Erythroblast (primary cell): ENCODE data around the gene PLEKHJ1.

Source experiments
- DNase-seq, 2 experiments: peaks; one replicate each; lab custom pipeline; 2025; lab: John Stamatoyannopoulos, UW
- GATA1 ChIP-seq: IDR thresholded peaks from 2 replicates; pipeline ENCODE4 v1.6.1; 2011; ENCODE audit warnings: low read depth, mild to moderate bottlenecking, control low read depth, low read length, moderate library complexity
- POLR2A ChIP-seq: IDR thresholded peaks from 2 replicates; pipeline ENCODE4 v1.6.1; 2011; ENCODE audit warnings: mild to moderate bottlenecking, low read length

The PLEKHJ1 gene

DNA sequence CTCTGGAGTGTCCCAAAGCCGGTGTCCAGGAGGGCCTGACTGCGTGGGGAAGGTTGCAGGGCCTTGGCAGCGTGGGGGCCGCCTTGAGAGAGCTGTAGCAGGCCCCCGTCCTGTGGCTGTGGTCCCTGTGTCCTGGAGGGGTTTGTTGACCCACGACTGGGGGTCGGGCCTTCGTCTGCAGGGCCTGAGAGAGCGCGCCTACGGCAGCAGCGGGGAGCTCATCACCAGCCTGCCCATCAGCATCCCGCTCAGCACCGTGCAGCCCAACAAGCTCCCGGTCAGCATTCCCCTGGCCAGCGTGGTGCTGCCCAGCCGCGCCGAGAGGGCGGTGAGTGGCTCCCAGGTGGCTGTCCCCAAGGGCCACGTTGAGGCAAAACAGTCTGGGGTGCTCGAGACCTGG, 18.5 kb downstream of the PLEKHJ1 start:
- no peak for DNase-seq
- TF ChIP-seq POLR2A, result no peak
- TF ChIP-seq GATA1, result no peak

DNA sequence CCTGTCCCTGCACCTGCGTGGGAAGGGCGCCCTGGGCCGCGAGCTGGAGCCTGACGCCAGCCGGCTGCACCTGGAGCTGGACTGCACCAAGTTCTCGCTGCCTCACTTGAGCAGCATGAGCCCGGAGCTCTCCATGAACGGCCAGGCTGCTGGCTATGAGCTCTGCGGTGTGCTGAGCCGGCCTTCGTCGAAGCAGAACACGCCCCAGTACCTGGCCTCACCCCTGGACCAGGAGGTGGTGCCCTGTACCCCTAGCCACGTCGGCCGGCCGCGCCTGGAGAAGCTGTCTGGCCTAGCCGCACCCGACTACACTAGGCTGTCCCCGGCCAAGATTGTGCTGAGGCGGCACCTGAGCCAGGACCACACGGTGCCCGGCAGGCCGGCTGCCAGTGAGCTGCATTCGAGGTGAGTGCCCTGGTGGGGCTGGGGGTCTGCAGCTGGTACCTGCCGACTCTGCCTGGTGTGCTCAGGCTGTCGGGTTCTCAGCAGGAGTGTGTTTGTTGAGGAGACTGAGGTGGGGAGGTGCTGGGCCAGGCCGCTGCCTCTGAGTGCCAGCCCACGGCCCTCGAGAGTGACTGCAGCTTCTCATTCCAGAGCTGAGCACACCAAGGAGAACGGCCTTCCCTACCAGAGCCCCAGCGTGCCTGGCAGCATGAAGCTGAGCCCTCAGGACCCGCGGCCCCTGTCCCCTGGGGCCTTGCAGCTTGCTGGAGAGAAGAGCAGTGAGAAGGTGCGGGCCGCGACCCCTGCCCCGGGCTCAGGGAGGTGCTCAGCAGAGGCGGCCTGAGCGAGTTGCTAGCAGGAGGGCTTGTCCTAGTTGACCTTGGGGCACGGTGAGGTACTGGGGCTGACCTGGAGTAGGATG, 19.5 kb downstream of the PLEKHJ1 start:
- DNase-seq, result no peak
- TF ChIP-seq POLR2A, result no peak
- TF ChIP-seq GATA1, result no peak

DNA sequence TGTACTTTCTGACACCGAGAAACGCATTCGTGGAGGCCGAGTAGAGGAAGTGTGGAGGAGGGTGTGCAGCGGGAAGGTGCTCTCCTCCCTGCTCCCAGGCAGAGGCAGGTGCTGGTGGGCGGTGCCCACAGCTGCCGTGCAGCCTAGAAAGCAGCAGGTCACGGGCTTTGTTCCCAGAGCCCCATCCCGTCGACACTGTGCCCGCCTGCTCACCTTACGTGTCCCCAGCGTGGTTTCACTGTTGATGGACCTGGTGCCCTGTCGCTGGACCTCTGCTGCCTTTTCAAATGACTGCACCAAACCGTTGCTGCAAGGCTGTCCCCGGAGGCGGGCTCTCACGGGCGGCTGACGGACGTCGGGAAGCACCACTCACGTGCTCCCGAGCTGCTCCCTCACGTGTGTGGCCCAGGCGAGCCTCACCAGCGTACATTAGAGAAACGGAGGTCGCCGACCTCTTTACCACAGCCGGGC, 20.8 kb downstream of the PLEKHJ1 start:
- no peak for DNase-seq
- TF ChIP-seq POLR2A, result no peak
- TF ChIP-seq GATA1, result no peak

DNA sequence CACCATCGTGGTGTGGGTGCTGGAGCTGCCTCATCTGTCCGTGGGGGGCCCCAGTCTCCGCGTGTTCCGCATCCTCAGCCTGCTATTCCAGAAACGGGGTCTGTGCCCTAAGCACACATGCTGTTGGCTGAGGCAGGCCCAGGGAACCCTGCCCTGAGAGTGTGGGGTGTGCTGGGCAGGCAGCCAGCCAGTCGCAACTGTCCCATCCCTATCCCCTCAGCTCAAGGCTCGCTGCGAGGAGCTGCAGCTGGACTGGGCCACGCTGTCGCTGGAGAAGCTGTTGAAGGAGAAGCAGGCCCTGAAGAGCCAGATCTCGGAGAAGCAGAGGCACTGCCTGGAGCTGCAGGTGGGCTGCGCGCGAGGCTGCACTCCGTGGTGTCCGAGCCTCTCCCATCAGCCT, 21.9 kb downstream of the PLEKHJ1 start:
- no peak for DNase-seq
- TF ChIP-seq POLR2A, result no peak
- no peak for TF ChIP-seq GATA1

DNA sequence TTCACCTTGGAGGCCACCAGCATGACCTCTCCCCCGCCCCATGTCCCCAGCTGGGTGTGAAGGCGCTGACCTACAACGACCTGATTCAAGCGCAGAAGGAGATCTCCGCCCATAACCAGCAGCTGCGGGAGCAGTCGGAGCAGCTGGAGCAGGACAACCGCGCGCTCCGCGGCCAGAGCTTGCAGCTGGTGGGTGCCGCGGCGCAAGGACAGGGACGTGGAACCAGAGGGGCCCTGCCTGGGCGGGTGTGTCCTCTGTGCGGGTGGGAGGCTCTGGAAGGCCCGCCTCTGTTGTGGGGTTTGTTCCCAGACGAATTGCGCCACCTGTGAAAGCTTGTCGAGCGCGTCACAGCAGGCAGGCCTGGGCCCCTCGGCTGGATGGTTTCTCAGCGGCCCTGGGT, 22.3 kb downstream of the PLEKHJ1 start:
- DNase-seq, result no peak
- TF ChIP-seq POLR2A (no peak), GATA1 (no peak)

DNA sequence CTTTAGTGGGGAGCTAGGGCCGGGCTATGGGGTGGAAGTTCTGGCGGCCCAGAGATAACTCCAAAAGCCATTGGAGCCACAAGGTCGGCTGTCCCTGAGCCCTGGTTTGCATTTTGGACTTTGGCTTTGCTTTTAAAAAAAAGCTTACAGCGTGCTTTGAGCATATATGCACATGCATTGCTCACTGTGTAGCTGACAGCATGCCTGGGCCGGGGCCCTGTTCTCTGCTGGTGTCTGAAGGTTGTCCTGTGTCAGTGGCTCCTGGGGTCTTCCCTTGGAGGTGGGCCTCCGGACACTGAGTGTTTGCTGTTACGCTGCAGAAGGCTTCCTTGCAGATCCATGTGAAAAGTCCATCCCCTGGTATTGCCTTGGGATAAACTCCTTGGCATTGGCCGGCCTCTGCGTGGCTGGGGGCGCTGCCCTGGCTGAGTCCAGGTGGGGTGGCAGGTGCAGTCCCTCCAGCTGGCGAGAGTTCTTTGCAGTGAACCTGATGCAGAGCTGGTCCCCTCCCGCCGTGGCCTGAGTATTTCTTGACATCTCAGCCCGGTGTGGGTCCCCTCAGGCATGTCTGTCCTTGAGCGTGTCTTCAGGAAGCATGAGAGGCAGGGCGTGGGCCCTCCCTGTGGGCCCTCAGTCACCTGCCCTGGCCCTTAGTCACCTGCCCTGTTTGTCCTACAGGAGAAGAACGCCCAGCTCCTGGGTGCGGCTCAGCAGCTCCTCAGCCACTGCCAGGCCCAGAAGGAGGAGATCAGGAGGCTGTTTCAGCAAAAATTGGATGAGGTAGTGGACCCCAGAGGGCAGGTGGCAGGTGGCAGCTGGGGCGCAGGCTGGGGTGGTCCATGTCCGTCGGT, 23.0 kb downstream of the PLEKHJ1 start:
- no peak for TF ChIP-seq GATA1
- no peak for TF ChIP-seq POLR2A
- DNase-seq, result no peak

DNA sequence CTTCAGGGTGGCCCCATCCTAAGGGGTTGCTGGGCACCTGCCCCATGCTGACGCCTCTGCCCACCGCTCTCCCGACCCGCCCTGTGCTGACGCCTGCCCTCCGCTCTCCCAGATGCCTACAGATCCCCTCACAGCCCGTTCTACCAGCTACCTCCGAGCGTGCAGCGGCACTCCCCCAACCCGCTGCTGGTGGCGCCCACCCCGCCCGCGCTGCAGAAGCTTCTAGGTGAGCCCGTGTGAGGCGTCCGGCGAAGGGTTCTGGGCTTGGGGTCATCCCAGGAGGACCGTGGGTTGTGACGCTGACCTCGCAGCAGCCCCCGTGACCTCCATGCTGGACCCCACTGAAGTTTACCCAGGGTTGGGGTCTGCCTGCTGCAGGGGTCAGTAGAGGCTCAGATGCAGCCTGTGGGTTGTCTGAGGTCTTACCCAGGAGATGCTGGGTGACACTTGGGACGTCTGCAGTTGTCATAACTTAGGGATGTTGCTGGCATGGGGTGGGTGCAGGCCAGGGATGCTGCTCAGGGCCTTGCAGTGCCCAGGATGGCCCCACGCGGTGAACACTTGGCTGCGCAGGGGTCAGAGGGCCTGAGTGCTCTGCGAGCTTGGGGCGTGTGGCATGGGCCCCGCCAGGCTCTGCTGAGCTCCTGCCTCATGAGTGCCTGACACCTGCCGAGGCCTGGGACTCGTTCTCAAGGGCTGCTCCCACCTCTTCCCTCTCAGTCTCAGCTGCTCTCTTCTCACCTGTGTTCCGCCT, 25.0 kb downstream of the PLEKHJ1 start:
- no peak for DNase-seq
- TF ChIP-seq GATA1 (no peak), POLR2A (no peak)

DNA sequence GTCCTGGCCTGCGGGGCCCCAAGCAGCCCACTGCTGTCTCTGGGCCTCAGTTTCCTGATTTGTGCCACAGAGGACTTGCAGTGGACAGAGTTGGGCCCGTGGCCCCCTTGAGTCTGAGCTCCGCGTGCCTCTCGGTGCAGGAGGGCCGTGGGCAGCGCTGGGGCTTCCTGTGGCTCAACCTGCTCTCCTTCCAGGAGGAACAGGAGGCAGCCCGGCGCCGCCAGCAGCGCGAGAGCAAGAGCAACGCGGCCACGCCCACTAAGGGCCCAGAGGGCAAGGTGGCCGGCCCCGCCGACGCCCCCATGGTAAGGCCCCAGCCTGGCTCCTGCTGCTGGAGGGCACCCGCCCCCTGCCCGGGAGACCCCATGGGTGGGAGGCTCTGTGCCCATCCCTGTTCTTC, 25.9 kb downstream of the PLEKHJ1 start:
- no peak for DNase-seq
- no peak for TF ChIP-seq POLR2A
- TF ChIP-seq GATA1, result no peak

DNA sequence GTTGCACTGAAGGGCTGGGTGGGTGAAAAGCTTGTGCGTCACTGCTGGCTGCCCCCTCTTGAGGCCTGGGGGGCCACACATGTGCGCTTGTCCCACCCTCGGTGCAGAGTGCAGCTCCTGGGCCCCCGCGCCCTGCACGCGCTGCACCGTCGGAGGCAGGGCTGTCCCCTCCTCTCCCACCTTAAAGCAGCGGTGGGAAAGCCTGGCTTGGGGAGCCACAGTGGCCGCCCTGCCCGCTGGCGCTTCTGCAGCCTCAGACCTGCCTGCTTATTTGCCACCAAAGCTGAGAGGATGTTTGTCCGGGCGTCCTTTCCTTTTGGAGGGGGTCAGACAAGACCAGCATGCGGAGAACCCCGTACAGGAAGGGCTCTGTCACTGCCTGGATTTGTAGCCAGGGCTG, 26.7 kb downstream of the PLEKHJ1 start:
- no peak for DNase-seq
- TF ChIP-seq POLR2A, result no peak
- TF ChIP-seq GATA1, result no peak

DNA sequence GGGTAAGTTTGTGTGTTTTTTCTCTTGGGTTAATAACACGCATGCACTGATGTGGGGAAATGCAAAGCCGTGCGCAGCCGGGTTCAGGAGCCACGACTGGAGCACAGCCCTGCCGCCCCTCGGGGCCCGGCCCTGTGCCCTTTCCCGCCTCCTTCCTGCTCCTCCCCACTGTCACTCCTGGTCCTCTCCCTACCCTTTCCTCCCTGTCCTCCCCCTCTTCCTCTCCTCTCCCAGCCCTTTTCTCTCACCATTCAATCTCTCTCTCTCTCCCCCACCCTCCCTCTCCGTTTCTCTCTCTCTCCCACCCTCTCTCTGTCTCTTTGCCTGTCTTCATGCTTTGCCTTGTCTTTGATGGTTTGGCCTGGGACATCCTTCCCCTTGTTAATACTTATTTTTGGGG, 27.2 kb downstream of the PLEKHJ1 start:
- no peak for DNase-seq
- no peak for TF ChIP-seq POLR2A

DNA sequence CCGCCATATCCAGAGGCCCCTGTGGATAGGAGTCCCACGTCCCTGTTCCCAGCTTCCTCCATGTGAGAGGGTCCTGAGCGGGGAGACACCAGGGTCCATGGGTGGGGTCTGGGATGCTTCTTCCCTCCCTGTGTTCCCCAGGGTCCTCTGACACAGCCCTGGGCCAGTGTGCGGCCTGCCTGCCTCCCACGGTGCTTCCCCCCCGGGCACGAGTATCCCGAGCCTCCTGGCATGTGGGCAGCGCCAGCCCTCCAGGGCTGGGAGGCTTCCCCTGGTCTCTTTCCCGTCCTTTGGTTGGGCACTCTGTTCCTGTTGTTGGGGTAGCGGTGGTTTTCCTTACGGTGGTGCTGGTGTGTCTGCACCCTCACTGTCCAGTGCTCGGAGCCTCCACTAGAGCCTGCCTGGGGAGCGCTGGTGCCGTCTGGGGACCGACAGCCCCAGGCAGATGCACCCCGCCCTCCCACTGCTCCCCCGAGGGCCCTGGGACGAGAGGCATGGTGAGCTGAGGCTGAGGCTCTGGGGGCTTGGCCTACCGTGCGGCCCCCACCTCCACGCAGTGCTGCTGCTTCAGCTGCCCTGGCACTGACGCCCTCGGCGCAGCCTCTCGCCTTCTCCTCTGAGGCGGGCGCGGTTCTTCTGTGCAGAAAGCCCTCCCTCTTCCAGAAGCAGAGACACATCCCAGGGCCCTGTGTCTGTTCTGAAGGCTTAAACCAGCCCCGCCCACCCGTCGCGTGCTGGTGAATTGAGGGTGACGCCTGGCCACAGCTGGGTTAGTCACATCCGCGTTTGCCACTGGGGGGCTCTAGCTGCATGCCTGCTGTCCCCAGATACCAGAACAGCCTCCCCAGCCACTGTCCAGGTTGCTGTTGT, 27.9 kb downstream of the PLEKHJ1 start:
- TF ChIP-seq POLR2A, result no peak
- peak; percentile 83 to 86 for DNase-seq

DNA sequence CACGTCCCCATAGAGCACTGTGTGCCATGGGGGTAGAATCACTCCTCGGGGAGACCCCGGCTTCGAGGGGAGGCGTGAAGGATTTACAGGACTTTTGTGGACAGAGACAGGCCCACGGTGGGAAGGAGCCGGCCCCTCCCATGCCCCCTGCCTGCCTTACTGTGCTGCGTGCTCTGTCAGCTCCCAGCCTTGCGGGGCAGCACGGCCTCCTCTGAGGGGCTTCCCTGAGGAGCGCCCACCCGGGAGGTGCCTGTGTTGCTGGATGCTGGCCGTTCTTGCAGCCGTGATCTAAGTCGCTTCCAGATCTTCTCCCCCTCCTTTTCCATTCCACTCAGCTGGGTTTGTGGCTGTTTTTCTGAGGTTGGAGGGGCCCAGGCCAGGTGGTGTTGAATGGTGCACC, 29.1 kb downstream of the PLEKHJ1 start:
- TF ChIP-seq POLR2A (no peak), GATA1 (no peak)
- no peak for DNase-seq

DNA sequence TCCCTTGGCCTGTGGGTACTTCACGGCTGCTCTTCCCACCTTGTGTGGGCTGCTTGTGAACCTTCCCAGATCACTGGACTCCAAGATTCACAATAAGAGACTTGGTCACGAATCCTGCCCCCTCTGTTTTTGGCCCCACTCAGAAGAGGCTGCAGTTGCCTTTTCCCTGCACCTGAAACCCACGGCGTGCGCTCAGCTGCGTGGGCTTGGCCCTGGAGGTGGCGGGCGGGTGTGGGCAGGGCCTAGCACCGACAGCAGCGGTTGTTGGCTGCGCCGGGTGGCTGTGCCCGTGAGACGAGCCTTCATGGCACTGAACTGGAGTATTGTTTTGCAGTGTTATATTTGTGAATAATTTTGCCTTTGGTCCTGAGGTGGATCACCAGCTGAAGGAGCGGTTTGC, 33.8 kb downstream of the PLEKHJ1 start:
- no peak for TF ChIP-seq GATA1
- TF ChIP-seq POLR2A, result no peak
- DNase-seq, result no peak
